PC-3 (cell line): ENCODE data around the gene PDE11A. TPM values are rescaled to one million over a fixed set of nuclear protein-coding genes. Genes with fewer than 3 reads are reported as not detected.

Source experiments
- ATAC-seq: fragments of 200-7000 bp; cut with Tn5 transposase; 2 replicates; pipeline ENCODE4 v1.9.1; 2020; ENCODE audit warnings: mild to moderate bottlenecking, moderate library complexity
- BruUV-seq: library from RNA; stranded (reverse); fragments of 400-500 nt; replicated peaks from 2 replicates; lab custom pipeline; 2021; lab: Mats Ljungman, UMichigan
- CTCF ChIA-PET: fragments of 300-600 bp; sonication (Branson Sonifier 250); formaldehyde crosslinking; loops from one replicate; lab custom pipeline; 2022; ENCODE audit warnings: antibody characterized with exemption; lab: Charles Lee
- POLR2A ChIA-PET: fragments of 300-600 bp; sonication (Branson Sonifier 250); formaldehyde crosslinking; loops from one replicate; lab custom pipeline; 2022; ENCODE audit warnings: antibody characterized with exemption; ENCODE audit not compliant: unreplicated experiment; lab: Charles Lee
- DNase-seq: peaks from one replicate; pipeline ENCODE4 v3.0.0-alpha.2; 2015
- H2AFZ ChIP-seq: fragments of 300-600 bp; sonication (generic); 2 replicates; pipeline ENCODE4 v1.6.0; 2016; ENCODE audit warnings: antibody characterized with exemption, low read length
- H3F3A ChIP-seq: fragments of 300-600 bp; sonication (generic); one replicate; pipeline ENCODE4 v1.6.0; 2017; ENCODE audit warnings: antibody characterized with exemption, low read length, control low read depth, mild to moderate bottlenecking; ENCODE audit not compliant: unreplicated experiment
- H3K27ac ChIP-seq: fragments of 300-600 bp; sonication (generic); 2 replicates; pipeline ENCODE4 v1.5.1; 2016; ENCODE audit warnings: mild to moderate bottlenecking, low read length
- H3K27me3 ChIP-seq: fragments of 300-600 bp; sonication (generic); 2 replicates; pipeline ENCODE4 v1.6.1; 2016; ENCODE audit warnings: low read length, mixed read lengths
- H3K36me3 ChIP-seq: fragments of 300-600 bp; sonication (generic); 2 replicates; pipeline ENCODE4 v1.6.1; 2016; ENCODE audit warnings: low read depth, mixed run types, low read length, mixed read lengths
- H3K4me1 ChIP-seq: fragments of 300-600 bp; sonication (generic); 2 replicates; pipeline ENCODE4 v1.5.1; 2016; ENCODE audit warnings: low read length; ENCODE audit not compliant: insufficient read depth
- H3K4me2 ChIP-seq: fragments of 300-600 bp; sonication (generic); 2 replicates; pipeline ENCODE4 v1.6.0; 2016; ENCODE audit warnings: low read length
- H3K4me3 ChIP-seq: fragments of 300-600 bp; sonication (generic); 2 replicates; pipeline ENCODE4 v1.5.1; 2016; ENCODE audit warnings: mild to moderate bottlenecking, low read length, mixed read lengths
- H3K79me2 ChIP-seq: fragments of 300-600 bp; sonication (generic); 2 replicates; pipeline ENCODE4 v1.6.1; 2017; ENCODE audit warnings: low read length, mixed read lengths
- H3K9ac ChIP-seq: fragments of 300-600 bp; sonication (generic); 2 replicates; pipeline ENCODE4 v1.6.0; 2016; ENCODE audit warnings: mild to moderate bottlenecking, low read length
- H3K9me2 ChIP-seq: fragments of 300-600 bp; sonication (generic); replicated peaks from 2 replicates; pipeline ENCODE4 v1.6.1; 2016; ENCODE audit warnings: mixed run types, low read length, mixed read lengths
- H3K9me3 ChIP-seq: fragments of 300-600 bp; sonication (generic); 2 replicates; pipeline ENCODE4 v1.6.1; 2016; ENCODE audit warnings: low read length, mixed read lengths
- H4K20me1 ChIP-seq: fragments of 300-600 bp; sonication (generic); 2 replicates; pipeline ENCODE4 v1.6.1; 2016; ENCODE audit warnings: low read length, mixed read lengths
- CTCF ChIP-seq: fragments of 300-600 bp; sonication (generic); conservative IDR thresholded peaks from 2 replicates; pipeline ENCODE4 v1.5.1; 2017; ENCODE audit warnings: antibody characterized with exemption, low read depth, mild to moderate bottlenecking, low read length
- EZH2 ChIP-seq: fragments of 300-600 bp; sonication (generic); IDR thresholded peaks from one replicate; pipeline ENCODE4 v1.6.1; 2017; ENCODE audit warnings: antibody characterized with exemption, mild to moderate bottlenecking, low read length; ENCODE audit not compliant: unreplicated experiment
- EZH2phosphoT487 ChIP-seq: fragments of 300-600 bp; sonication (generic); IDR thresholded peaks from 2 replicates; pipeline ENCODE4 v1.6.1; 2018; ENCODE audit warnings: mild to moderate bottlenecking, antibody characterized with exemption, low read length, borderline replicate concordance
- intact Hi-C: fragments of 100-400 bp; cut with micrococcal nuclease; formaldehyde crosslinking; loops from 2 replicates; pipeline ENCODE4 v1.9.0; 2023
- total RNA-seq: library from RNA; depleted of rRNA; stranded (reverse); fragments of >200 nt; gene quantifications from 2 replicates; pipeline ENCODE4 v1.2.3, GENCODE V29; 2014

PDE11A gene
- total RNA-seq, 1 experiment from 2014 or later: 0.15 TPM

GRCh38 chr2:178002038-178002437 lies 70.5 kb downstream of the PDE11A start:
- POLR2A ChIA-PET: no interaction called here
- intact Hi-C loops: no loop called here

GRCh38 chr2:177998996-177999395 lies 73.6 kb downstream of the PDE11A start:
- Histone ChIP-seq H3K9me2 (no peaks in the 10 kb centered on the region), H3K9me3 (no peaks in the 10 kb centered on the region), H2AFZ (no peak overlapping the region), H3K27ac (no peak overlapping the region), H4K20me1 (no peaks in the 10 kb centered on the region), H3K9ac (no peak overlapping the region), H3K4me2 (no peak overlapping the region), H3K79me2 (no peaks in the 10 kb centered on the region), H3K36me3 (no peaks in the 10 kb centered on the region), H3K4me1 (no peaks in the 10 kb centered on the region), H3K27me3 (peaks cover 56% of the 10 kb centered on the region), H3F3A (no peaks in the 10 kb centered on the region), H3K4me3 (no peak overlapping the region)
- ATAC-seq (no peak), DNase-seq (no peak)
- intact Hi-C loops: no loop called here
- BruUV-seq: no TSS peak
- CTCF ChIA-PET: no interaction called here
- TF ChIP-seq EZH2phosphoT487: no peak
- no peak for TF ChIP-seq CTCF
- TF ChIP-seq EZH2: no peak
- POLR2A ChIA-PET: no interaction called here

More at GRCh38 chr2:178002038-178002437, 70.5 kb downstream of the PDE11A start:
- H3K27me3 ChIP-seq: peaks cover 40% of the 10 kb centered on the region
- no peaks in the 10 kb centered on the region for H3K9me2 ChIP-seq
- H3K4me3 ChIP-seq: no peak overlapping the region
- no peaks in the 10 kb centered on the region for H3K4me1 ChIP-seq
- no TSS peak for BruUV-seq
- no peaks in the 10 kb centered on the region for H4K20me1 ChIP-seq
- H3K79me2 ChIP-seq: no peaks in the 10 kb centered on the region
- H3K27ac ChIP-seq: no peak overlapping the region
- H3K9me3 ChIP-seq: no peaks in the 10 kb centered on the region
- TF ChIP-seq EZH2phosphoT487: no peak
- no peak for TF ChIP-seq CTCF
- no peak for TF ChIP-seq EZH2
- H2AFZ ChIP-seq: no peak overlapping the region
- H3F3A ChIP-seq: no peaks in the 10 kb centered on the region
- no peak overlapping the region for H3K9ac ChIP-seq
- no peak for DNase-seq
- H3K4me2 ChIP-seq: no peak overlapping the region
- no peak for ATAC-seq
- CTCF ChIA-PET: no interaction called here
- no peaks in the 10 kb centered on the region for H3K36me3 ChIP-seq

- no peak overlapping the region for H3K4me2 ChIP-seq
- ChIA-PET POLR2A (no interaction called here), CTCF (no interaction called here)
- no TSS peak for BruUV-seq
- H3K4me1 ChIP-seq: no peaks in the 10 kb centered on the region
- H3K9ac ChIP-seq: no peak overlapping the region
- no peaks in the 10 kb centered on the region for H3K9me2 ChIP-seq
- no peak overlapping the region for H3K27ac ChIP-seq
- DNase-seq: no peak
- no peaks in the 10 kb centered on the region for H3K79me2 ChIP-seq
- no peaks in the 10 kb centered on the region for H4K20me1 ChIP-seq
- peak; percentile 55 for ATAC-seq
- no peaks in the 10 kb centered on the region for H3F3A ChIP-seq
- H3K36me3 ChIP-seq: no peaks in the 10 kb centered on the region
- intact Hi-C loops: no loop called here
- no peak overlapping the region for H3K4me3 ChIP-seq
- peaks cover 61% of the 10 kb centered on the region for H3K27me3 ChIP-seq
- H2AFZ ChIP-seq: no peak overlapping the region
- H3K9me3 ChIP-seq: no peaks in the 10 kb centered on the region
- TF ChIP-seq EZH2 (no peak), EZH2phosphoT487 (no peak), CTCF (no peak)
These were observed 74.6 kb downstream of the PDE11A start for GRCh38 chr2:177998006-177998405.
